ENCODE data around the gene PCNA.

The PCNA gene

DNA sequence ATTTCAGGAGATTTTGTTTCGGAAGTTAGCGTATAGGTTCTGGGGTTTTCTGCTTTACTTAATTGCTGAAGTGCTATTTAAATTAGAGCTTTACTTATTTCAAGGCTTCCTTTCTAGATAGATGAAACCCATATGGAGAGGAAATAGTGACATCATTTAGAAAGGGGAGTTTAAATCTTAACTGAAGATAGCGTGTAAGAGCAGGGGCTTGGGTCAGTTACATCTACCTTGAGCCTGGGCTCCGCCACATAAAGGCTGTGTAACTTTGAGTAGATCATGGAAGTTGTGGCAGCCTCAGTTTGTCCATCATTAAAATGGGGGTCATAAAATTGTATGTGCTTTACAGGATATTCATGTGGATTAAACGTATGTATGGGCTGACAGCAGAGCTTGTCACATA lies 11.7 kb upstream of the PCNA start:
- Histone ChIP-seq H3K79me2 (ENCODE audit: control insufficient read depth, low read length) (peaks cover 88% of the 10 kb centered on the region), H3K27ac (ENCODE audit: low read depth, low read length) (no peak overlapping the region), H3K9me3 (ENCODE audit: control insufficient read depth, insufficient read depth, low read length) (no peaks in the 10 kb centered on the region), H3F3A (ENCODE audit: control insufficient read depth, insufficient read depth) (peaks cover 3% of the 10 kb centered on the region; the same call in 1 of the 2 replicates), H4K20me1 (ENCODE audit: control insufficient read depth, insufficient read depth, low read depth, low read length) (no peaks in the 10 kb centered on the region), H3K36me3 (ENCODE audit: control insufficient read depth, low read length) (peaks cover 3% of the 10 kb centered on the region), H3K4me2 (ENCODE audit: low read length) (peak overlapping the region; percentile 22; the same call in 1 of the 2 replicates), H3K9me2 (replicated peaks; ENCODE audit: control insufficient read depth, low read length) (no peaks in the 10 kb centered on the region), H3K4me3 (ENCODE audit: low read length) (no peak overlapping the region), H3K27me3 (ENCODE audit: control insufficient read depth, low read length) (no peaks in the 10 kb centered on the region), H3K4me1 (ENCODE audit: control insufficient read depth, low read length) (peaks cover 17% of the 10 kb centered on the region)
- no peak for TF ChIP-seq EZH2phosphoT487 (IDR thresholded peaks at IDR 0.05; ENCODE audit: borderline replicate concordance, low read length)
- TF ChIP-seq, protein P1, sequence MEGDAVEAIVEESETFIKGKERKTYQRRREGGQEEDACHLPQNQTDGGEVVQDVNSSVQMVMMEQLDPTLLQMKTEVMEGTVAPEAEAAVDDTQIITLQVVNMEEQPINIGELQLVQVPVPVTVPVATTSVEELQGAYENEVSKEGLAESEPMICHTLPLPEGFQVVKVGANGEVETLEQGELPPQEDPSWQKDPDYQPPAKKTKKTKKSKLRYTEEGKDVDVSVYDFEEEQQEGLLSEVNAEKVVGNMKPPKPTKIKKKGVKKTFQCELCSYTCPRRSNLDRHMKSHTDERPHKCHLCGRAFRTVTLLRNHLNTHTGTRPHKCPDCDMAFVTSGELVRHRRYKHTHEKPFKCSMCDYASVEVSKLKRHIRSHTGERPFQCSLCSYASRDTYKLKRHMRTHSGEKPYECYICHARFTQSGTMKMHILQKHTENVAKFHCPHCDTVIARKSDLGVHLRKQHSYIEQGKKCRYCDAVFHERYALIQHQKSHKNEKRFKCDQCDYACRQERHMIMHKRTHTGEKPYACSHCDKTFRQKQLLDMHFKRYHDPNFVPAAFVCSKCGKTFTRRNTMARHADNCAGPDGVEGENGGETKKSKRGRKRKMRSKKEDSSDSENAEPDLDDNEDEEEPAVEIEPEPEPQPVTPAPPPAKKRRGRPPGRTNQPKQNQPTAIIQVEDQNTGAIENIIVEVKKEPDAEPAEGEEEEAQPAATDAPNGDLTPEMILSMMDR (IDR thresholded peaks at IDR 0.05; ENCODE audit: low read depth, low read length, poor library complexity, severe bottlenecking): no peak

DNA sequence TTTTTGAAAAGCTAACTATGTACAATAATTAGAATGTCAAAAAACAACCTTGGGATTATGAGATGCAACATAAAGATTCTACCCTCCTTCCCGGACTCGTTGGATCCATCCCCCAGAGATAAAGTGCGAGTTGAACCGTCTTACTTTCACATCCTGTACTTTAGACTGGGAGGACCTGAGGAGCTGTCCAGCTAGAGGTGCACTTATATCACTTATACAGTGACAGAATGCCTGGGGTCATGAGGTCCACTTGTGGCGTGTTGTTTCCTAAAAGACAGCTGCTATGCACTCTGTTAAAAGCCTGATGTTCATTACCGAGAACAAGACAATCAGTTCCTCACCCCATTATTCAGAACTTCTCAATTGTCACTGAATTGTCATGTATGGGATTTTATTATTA lies 9.1 kb upstream of the PCNA start:
- Histone ChIP-seq H3K4me1 (ENCODE audit: control insufficient read depth, low read length) (peaks cover 25% of the 10 kb centered on the region), H3K27ac (ENCODE audit: low read depth, low read length) (no peak overlapping the region), H3K4me2 (ENCODE audit: low read length) (peak overlapping the region; percentile 86), H3K79me2 (ENCODE audit: control insufficient read depth, low read length) (peaks cover 67% of the 10 kb centered on the region), H3K4me3 (ENCODE audit: low read length) (no peak overlapping the region), H3K27me3 (ENCODE audit: control insufficient read depth, low read length) (no peaks in the 10 kb centered on the region), H3K9me3 (ENCODE audit: control insufficient read depth, insufficient read depth, low read length) (no peaks in the 10 kb centered on the region), H4K20me1 (ENCODE audit: control insufficient read depth, insufficient read depth, low read depth, low read length) (no peaks in the 10 kb centered on the region), H3K36me3 (ENCODE audit: control insufficient read depth, low read length) (peaks cover 3% of the 10 kb centered on the region), H3F3A (ENCODE audit: control insufficient read depth, insufficient read depth) (peaks cover 2% of the 10 kb centered on the region), H3K9me2 (replicated peaks; ENCODE audit: control insufficient read depth, low read length) (no peaks in the 10 kb centered on the region)
- TF ChIP-seq EZH2phosphoT487 (IDR thresholded peaks at IDR 0.05; ENCODE audit: borderline replicate concordance, low read length): no peak
- TF ChIP-seq, protein P1 (IDR thresholded peaks at IDR 0.05; ENCODE audit: low read depth, low read length, poor library complexity, severe bottlenecking): no peak

DNA sequence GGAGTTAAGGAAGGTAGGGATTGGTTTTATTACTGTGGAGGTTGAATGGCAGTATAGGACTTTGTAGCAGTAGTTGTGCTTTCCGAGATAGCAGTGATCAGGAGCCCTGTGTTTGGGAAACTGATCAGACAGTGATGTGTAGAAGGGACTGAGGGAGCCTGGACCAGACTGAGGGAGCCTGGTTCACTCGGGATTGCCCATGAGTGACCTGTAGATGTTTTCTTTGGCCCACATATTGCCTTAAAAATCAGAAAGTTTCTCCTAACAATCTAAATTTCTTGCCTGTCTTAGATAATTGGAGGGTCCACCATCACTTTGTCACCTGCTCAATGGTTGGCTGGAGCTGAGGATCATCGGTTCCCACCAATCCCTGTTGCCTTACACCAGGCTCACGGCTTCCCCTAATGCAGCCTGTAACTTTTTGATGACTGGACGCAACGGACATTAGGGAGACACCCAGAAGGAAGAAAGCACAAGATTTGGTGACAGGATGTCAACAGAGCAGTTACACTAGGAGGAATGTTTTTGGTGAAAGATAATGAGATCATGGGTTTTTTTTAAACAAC lies 8.2 kb upstream of the PCNA start:
- Histone ChIP-seq H3K4me3 (ENCODE audit: low read length) (peak overlapping the region; percentile 97), H3K4me2 (ENCODE audit: low read length) (peak overlapping the region; percentile 86), H3F3A (ENCODE audit: control insufficient read depth, insufficient read depth) (no peaks in the 10 kb centered on the region; the same call in 1 of the 2 replicates), H3K9me2 (replicated peaks; ENCODE audit: control insufficient read depth, low read length) (no peaks in the 10 kb centered on the region), H3K27ac (ENCODE audit: low read depth, low read length) (peak overlapping the region; percentile 72), H3K4me1 (ENCODE audit: control insufficient read depth, low read length) (peaks cover 25% of the 10 kb centered on the region), H3K36me3 (ENCODE audit: control insufficient read depth, low read length) (peaks cover 3% of the 10 kb centered on the region), H3K79me2 (ENCODE audit: control insufficient read depth, low read length) (peaks cover 57% of the 10 kb centered on the region), H3K9me3 (ENCODE audit: control insufficient read depth, insufficient read depth, low read length) (no peaks in the 10 kb centered on the region), H4K20me1 (ENCODE audit: control insufficient read depth, insufficient read depth, low read depth, low read length) (no peaks in the 10 kb centered on the region), H3K27me3 (ENCODE audit: control insufficient read depth, low read length) (no peaks in the 10 kb centered on the region)
- TF ChIP-seq EZH2phosphoT487 (IDR thresholded peaks at IDR 0.05; ENCODE audit: borderline replicate concordance, low read length): no peak
- TF ChIP-seq, protein P1 (IDR thresholded peaks at IDR 0.05; ENCODE audit: low read depth, low read length, poor library complexity, severe bottlenecking): no peak

All from DOHH2 (cell line).